ENCODE measurements around the gene XYLT1. TPM values are rescaled to one million over a fixed set of nuclear protein-coding genes. Genes with fewer than 3 reads are reported as not detected.
"Not testable (repeated sequence)": the region's sequence is repeated elsewhere in the genome, so short reads cannot be mapped to it uniquely, and the experiment has no call there.

The XYLT1 gene
- total RNA-seq, 1 donor from 2014 or later: 9.4 TPM

DNA sequence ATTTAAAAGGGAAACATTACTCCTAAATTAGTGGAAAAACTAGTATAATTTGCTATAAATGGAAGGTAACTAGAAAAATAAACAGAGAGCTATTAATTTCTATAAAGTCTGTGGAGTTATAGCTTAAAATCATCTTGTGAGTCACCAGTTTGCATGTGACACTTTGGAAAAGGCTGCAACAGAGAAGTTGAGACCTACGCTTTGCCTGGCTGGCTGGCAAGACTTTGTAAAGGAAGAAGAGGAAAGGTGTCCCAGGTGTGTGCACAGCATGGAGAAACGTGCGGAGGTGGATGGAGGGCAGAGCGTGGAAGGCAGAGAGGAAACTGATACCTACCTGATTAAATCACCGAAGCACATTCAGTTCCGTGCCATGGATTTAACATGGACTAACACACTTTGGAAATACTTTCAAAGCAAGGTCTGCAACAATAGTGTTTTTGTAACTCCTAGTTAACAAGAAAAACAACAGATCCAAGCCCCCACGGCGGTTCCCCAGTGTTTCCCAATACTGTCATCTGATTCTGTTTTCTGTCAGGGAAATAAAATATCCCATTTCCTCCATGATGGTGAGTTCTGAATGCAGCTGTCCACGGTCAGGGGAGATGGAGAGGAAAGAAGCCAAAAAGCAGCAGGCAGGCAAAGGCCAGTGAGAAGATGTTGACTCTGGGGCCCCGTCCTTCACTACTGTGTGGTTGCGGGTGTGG, 134.8 kb downstream of the XYLT1 start:
- Histone ChIP-seq H3K9me3 (ENCODE audit: control insufficient read depth in 3 of 3, low read length in 3 of 3) (no peaks in the 10 kb centered on the region), H3K4me3 (ENCODE audit: low read length in 3 of 3) (peak overlapping the region in 1 of 3 donors; percentile 13), H3K27me3 (ENCODE audit: control insufficient read depth in 3 of 3, insufficient read depth in 3 of 3, low read length in 3 of 3) (no peaks in the 10 kb centered on the region), H3K36me3 (ENCODE audit: control insufficient read depth in 3 of 3, insufficient read depth in 3 of 3, low read length in 3 of 3) (no peaks in the 10 kb centered on the region), H3K27ac (ENCODE audit: low read depth, low read length) (peak overlapping the region; percentile 51), H3K4me1 (ENCODE audit: control insufficient read depth in 3 of 3, insufficient read depth in 3 of 3, low read length in 3 of 3) (peaks cover 7 to 18% (median 8%) of the 10 kb centered on the region in 3 donors), H3K9ac (ENCODE audit: low read depth in 1 of 3, low read length in 3 of 3) (no peak overlapping the region)

DNA sequence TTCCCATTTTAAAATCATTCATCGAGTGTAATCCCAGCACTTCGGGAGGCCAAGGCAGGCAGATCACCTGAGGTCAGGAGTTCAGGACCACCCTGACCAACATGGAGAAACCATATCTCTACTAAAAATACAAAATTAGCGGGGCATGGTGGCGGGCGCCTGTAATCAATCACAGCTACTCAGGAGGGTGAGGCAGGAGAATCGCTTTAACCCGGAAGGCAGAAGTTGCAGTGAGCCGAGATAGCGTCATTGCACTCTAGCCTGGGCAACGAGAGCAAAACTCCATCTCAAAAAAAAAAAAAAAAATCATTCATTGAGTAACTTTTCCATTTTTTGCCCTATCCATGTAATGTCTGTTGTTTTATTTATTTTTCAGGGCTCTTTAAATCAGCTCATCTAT, 135.4 kb downstream of the XYLT1 start:
- H3K9ac ChIP-seq (ENCODE audit: low read depth in 1 of 3, low read length in 3 of 3); H3K4me3 ChIP-seq (ENCODE audit: low read length in 3 of 3); H3K27me3 ChIP-seq (ENCODE audit: control insufficient read depth in 3 of 3, insufficient read depth in 3 of 3, low read length in 3 of 3); H3K27ac ChIP-seq (ENCODE audit: low read depth, low read length); H3K9me3 ChIP-seq (ENCODE audit: control insufficient read depth in 3 of 3, low read length in 3 of 3); H3K36me3 ChIP-seq (ENCODE audit: control insufficient read depth in 3 of 3, insufficient read depth in 3 of 3, low read length in 3 of 3): not testable (repeated sequence)
- H3K4me1 ChIP-seq (ENCODE audit: control insufficient read depth in 3 of 3, insufficient read depth in 3 of 3, low read length in 3 of 3): peaks cover 8 to 18% (median 9%) of the 10 kb centered on the region in 3 donors

- H3K27ac ChIP-seq (ENCODE audit: low read depth, low read length): no peak overlapping the region
- H3K36me3 ChIP-seq (ENCODE audit: control insufficient read depth in 3 of 3, insufficient read depth in 3 of 3, low read length in 3 of 3): no peaks in the 10 kb centered on the region
- H3K4me1 ChIP-seq (ENCODE audit: control insufficient read depth in 3 of 3, insufficient read depth in 3 of 3, low read length in 3 of 3): peaks cover 8 to 22% (median 13%) of the 10 kb centered on the region in 3 donors
- H3K4me3 ChIP-seq (ENCODE audit: low read length in 3 of 3): no peak overlapping the region
- H3K9ac ChIP-seq (ENCODE audit: low read depth in 1 of 3, low read length in 3 of 3): no peak overlapping the region
- H3K9me3 ChIP-seq (ENCODE audit: control insufficient read depth in 3 of 3, low read length in 3 of 3): no peaks in the 10 kb centered on the region
- H3K27me3 ChIP-seq (ENCODE audit: control insufficient read depth in 3 of 3, insufficient read depth in 3 of 3, low read length in 3 of 3): no peaks in the 10 kb centered on the region
Measured at GRCh38 chr16:17334096-17334495, 136.7 kb downstream of the XYLT1 start.

DNA sequence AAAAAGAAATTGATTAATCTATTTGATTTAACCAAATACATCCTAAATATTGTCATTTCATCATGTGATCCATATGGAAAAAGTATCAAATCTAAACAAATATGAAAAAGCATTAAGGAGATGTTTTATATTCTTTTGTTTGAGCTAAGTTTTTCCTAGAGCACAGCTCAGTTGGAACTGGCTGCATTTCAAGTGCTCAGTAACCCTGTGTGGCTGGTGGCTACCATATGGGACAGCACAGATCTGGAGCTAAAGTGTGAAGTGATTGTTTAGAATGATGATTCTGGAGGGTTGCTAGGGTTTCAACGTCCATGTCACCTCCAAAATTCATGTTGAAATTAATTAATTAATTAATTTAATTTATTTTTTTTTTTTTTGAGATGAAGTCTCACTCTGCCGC, 137.5 kb downstream of the XYLT1 start:
- Histone ChIP-seq H3K36me3 (ENCODE audit: control insufficient read depth in 3 of 3, insufficient read depth in 3 of 3, low read length in 3 of 3) (no peaks in the 10 kb centered on the region), H3K27me3 (ENCODE audit: control insufficient read depth in 3 of 3, insufficient read depth in 3 of 3, low read length in 3 of 3) (no peaks in the 10 kb centered on the region), H3K4me3 (ENCODE audit: low read length in 3 of 3) (no peak overlapping the region), H3K27ac (ENCODE audit: low read depth, low read length) (no peak overlapping the region), H3K9ac (ENCODE audit: low read depth in 1 of 3, low read length in 3 of 3) (no peak overlapping the region), H3K4me1 (ENCODE audit: control insufficient read depth in 3 of 3, insufficient read depth in 3 of 3, low read length in 3 of 3) (peaks cover 8 to 23% (median 13%) of the 10 kb centered on the region in 3 donors), H3K9me3 (ENCODE audit: control insufficient read depth in 3 of 3, low read length in 3 of 3) (no peaks in the 10 kb centered on the region)

DNA sequence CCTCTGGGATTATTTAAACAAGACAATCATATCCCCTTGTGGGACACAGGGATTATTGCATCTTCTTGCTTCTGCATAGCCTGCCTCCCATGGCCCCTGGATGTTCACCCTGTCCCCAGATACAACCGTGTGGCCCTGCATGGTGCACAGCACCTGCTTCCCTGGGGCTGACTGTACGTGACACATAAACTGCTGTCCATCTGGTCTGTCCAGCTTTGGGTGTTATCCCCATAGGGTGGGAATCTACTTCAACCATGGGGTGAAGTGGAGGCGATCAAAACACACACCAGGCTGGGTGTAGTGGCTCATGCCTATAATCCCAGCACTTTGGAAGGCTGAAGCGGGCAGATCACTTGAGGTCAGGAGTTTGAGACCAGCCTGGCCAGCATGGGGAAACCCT, 138.8 kb downstream of the XYLT1 start:
- H3K4me3 ChIP-seq (ENCODE audit: low read length in 3 of 3): no peak overlapping the region
- peak overlapping the region; percentile 42 for H3K27ac ChIP-seq (ENCODE audit: low read depth, low read length)
- no peak overlapping the region for H3K9ac ChIP-seq (ENCODE audit: low read depth in 1 of 3, low read length in 3 of 3)
- H3K27me3 ChIP-seq (ENCODE audit: control insufficient read depth in 3 of 3, insufficient read depth in 3 of 3, low read length in 3 of 3): no peaks in the 10 kb centered on the region
- H3K9me3 ChIP-seq (ENCODE audit: control insufficient read depth in 3 of 3, low read length in 3 of 3): no peaks in the 10 kb centered on the region
- no peaks in the 10 kb centered on the region for H3K36me3 ChIP-seq (ENCODE audit: control insufficient read depth in 3 of 3, insufficient read depth in 3 of 3, low read length in 3 of 3)
- peaks cover 8 to 23% (median 13%) of the 10 kb centered on the region in 3 donors for H3K4me1 ChIP-seq (ENCODE audit: control insufficient read depth in 3 of 3, insufficient read depth in 3 of 3, low read length in 3 of 3)

GRCh38 chr16:17331071-17331607, 139.6 kb downstream of the XYLT1 start:
- no peak overlapping the region for H3K9ac ChIP-seq (ENCODE audit: low read depth in 1 of 3, low read length in 3 of 3)
- peak overlapping the region; percentile 42 for H3K27ac ChIP-seq (ENCODE audit: low read depth, low read length)
- H3K4me3 ChIP-seq (ENCODE audit: low read length in 3 of 3): no peak overlapping the region
- H3K4me1 ChIP-seq (ENCODE audit: control insufficient read depth in 3 of 3, insufficient read depth in 3 of 3, low read length in 3 of 3): peaks cover 4 to 18% (median 8%) of the 10 kb centered on the region in 3 donors
- no peaks in the 10 kb centered on the region for H3K27me3 ChIP-seq (ENCODE audit: control insufficient read depth in 3 of 3, insufficient read depth in 3 of 3, low read length in 3 of 3)
- no peaks in the 10 kb centered on the region for H3K9me3 ChIP-seq (ENCODE audit: control insufficient read depth in 3 of 3, low read length in 3 of 3)
- no peaks in the 10 kb centered on the region for H3K36me3 ChIP-seq (ENCODE audit: control insufficient read depth in 3 of 3, insufficient read depth in 3 of 3, low read length in 3 of 3)

GRCh38 chr16:17330044-17330443, 140.7 kb downstream of the XYLT1 start:
- Histone ChIP-seq H3K4me3 (ENCODE audit: low read length in 3 of 3) (no peak overlapping the region), H3K9me3 (ENCODE audit: control insufficient read depth in 3 of 3, low read length in 3 of 3) (no peaks in the 10 kb centered on the region), H3K9ac (ENCODE audit: low read depth in 1 of 3, low read length in 3 of 3) (no peak overlapping the region), H3K27me3 (ENCODE audit: control insufficient read depth in 3 of 3, insufficient read depth in 3 of 3, low read length in 3 of 3) (no peaks in the 10 kb centered on the region), H3K4me1 (ENCODE audit: control insufficient read depth in 3 of 3, insufficient read depth in 3 of 3, low read length in 3 of 3) (peaks cover 0 to 14% (median 6%) of the 10 kb centered on the region in 3 donors), H3K36me3 (ENCODE audit: control insufficient read depth in 3 of 3, insufficient read depth in 3 of 3, low read length in 3 of 3) (no peaks in the 10 kb centered on the region), H3K27ac (ENCODE audit: low read depth, low read length) (no peak overlapping the region)

GRCh38 chr16:17329391-17329790, 141.4 kb downstream of the XYLT1 start:
- Histone ChIP-seq H3K9ac (ENCODE audit: low read depth in 1 of 3, low read length in 3 of 3) (peak overlapping the region in 1 of 3 donors; percentile 25), H3K27ac (ENCODE audit: low read depth, low read length) (peak overlapping the region; percentile 27), H3K4me3 (ENCODE audit: low read length in 3 of 3) (no peak overlapping the region), H3K36me3 (ENCODE audit: control insufficient read depth in 3 of 3, insufficient read depth in 3 of 3, low read length in 3 of 3) (no peaks in the 10 kb centered on the region), H3K9me3 (ENCODE audit: control insufficient read depth in 3 of 3, low read length in 3 of 3) (no peaks in the 10 kb centered on the region), H3K4me1 (ENCODE audit: control insufficient read depth in 3 of 3, insufficient read depth in 3 of 3, low read length in 3 of 3) (peaks cover 0 to 14% (median 6%) of the 10 kb centered on the region in 3 donors), H3K27me3 (ENCODE audit: control insufficient read depth in 3 of 3, insufficient read depth in 3 of 3, low read length in 3 of 3) (no peaks in the 10 kb centered on the region)

- peak overlapping the region; percentile 27 for H3K27ac ChIP-seq (ENCODE audit: low read depth, low read length)
- no peaks in the 10 kb centered on the region for H3K9me3 ChIP-seq (ENCODE audit: control insufficient read depth in 3 of 3, low read length in 3 of 3)
- H3K36me3 ChIP-seq (ENCODE audit: control insufficient read depth in 3 of 3, insufficient read depth in 3 of 3, low read length in 3 of 3): no peaks in the 10 kb centered on the region
- H3K4me3 ChIP-seq (ENCODE audit: low read length in 3 of 3): no peak overlapping the region
- H3K27me3 ChIP-seq (ENCODE audit: control insufficient read depth in 3 of 3, insufficient read depth in 3 of 3, low read length in 3 of 3): no peaks in the 10 kb centered on the region
- H3K9ac ChIP-seq (ENCODE audit: low read depth in 1 of 3, low read length in 3 of 3): no peak overlapping the region
- peaks cover 0 to 14% (median 6%) of the 10 kb centered on the region in 3 donors for H3K4me1 ChIP-seq (ENCODE audit: control insufficient read depth in 3 of 3, insufficient read depth in 3 of 3, low read length in 3 of 3)
Measured at GRCh38 chr16:17328932-17329331, 141.8 kb downstream of the XYLT1 start.

- Histone ChIP-seq H3K36me3 (ENCODE audit: control insufficient read depth in 3 of 3, insufficient read depth in 3 of 3, low read length in 3 of 3) (no peaks in the 10 kb centered on the region), H3K4me3 (ENCODE audit: low read length in 3 of 3) (no peak overlapping the region), H3K27me3 (ENCODE audit: control insufficient read depth in 3 of 3, insufficient read depth in 3 of 3, low read length in 3 of 3) (no peaks in the 10 kb centered on the region), H3K27ac (ENCODE audit: low read depth, low read length) (no peak overlapping the region), H3K4me1 (ENCODE audit: control insufficient read depth in 3 of 3, insufficient read depth in 3 of 3, low read length in 3 of 3) (peaks cover 2 to 16% (median 6%) of the 10 kb centered on the region in 3 donors), H3K9me3 (ENCODE audit: control insufficient read depth in 3 of 3, low read length in 3 of 3) (no peaks in the 10 kb centered on the region), H3K9ac (ENCODE audit: low read depth in 1 of 3, low read length in 3 of 3) (no peak overlapping the region)
Measured at GRCh38 chr16:17327664-17328335, 143.0 kb downstream of the XYLT1 start.
